HepG2 (cell line): ENCODE measurements around the gene POLR3K. TPM values are rescaled to one million over a fixed set of nuclear protein-coding genes. Genes with fewer than 3 reads are reported as not detected.

Source experiments
- BRCA1 ChIP-seq: sonication (generic); formaldehyde crosslinking; IDR thresholded peaks from 2 replicates; pipeline ENCODE4 v1.4.0; 2020; ENCODE audit warnings: missing genetic modification reagents
- NPAS2 ChIP-seq: sonication (generic); formaldehyde crosslinking; IDR thresholded peaks from 2 replicates; pipeline ENCODE4 v1.8.0; 2022; ENCODE audit warnings: mild to moderate bottlenecking, missing genetic modification reagents, borderline replicate concordance
- RARA ChIP-seq: IDR thresholded peaks from 2 replicates; pipeline ENCODE4 v1.6.1; 2016; ENCODE audit warnings: missing genetic modification reagents, missing compliant biosample characterization
- ZNF24 ChIP-seq: fragments of 450-650 bp; IDR thresholded peaks from 2 replicates; pipeline ENCODE4 v1.6.1; 2017; ENCODE audit warnings: antibody characterized with exemption, mild to moderate bottlenecking
- ZNF446 ChIP-seq: sonication (generic); formaldehyde crosslinking; IDR thresholded peaks from 2 replicates; pipeline ENCODE4 v1.5.0; 2020; ENCODE audit warnings: mild to moderate bottlenecking, missing genetic modification reagents
- ZNF546 ChIP-seq: sonication (generic); formaldehyde crosslinking; conservative IDR thresholded peaks from 2 replicates; pipeline ENCODE4 v1.8.1; 2023; ENCODE audit warnings: mild to moderate bottlenecking, missing genetic modification reagents
- ZNF556 ChIP-seq: sonication (generic); formaldehyde crosslinking; IDR thresholded peaks from 2 replicates; pipeline ENCODE4 v1.4.0; 2020; ENCODE audit warnings: mild to moderate bottlenecking, missing genetic modification reagents, borderline replicate concordance
- ZNF616 ChIP-seq: sonication (generic); formaldehyde crosslinking; IDR thresholded peaks from 2 replicates; pipeline ENCODE4 v1.5.0; 2020; ENCODE audit warnings: low read depth, mild to moderate bottlenecking, missing genetic modification reagents
- ZNF772 ChIP-seq: sonication (generic); formaldehyde crosslinking; IDR thresholded peaks from 2 replicates; pipeline ENCODE4 v1.5.0; 2020; ENCODE audit warnings: mild to moderate bottlenecking, missing genetic modification reagents
- polyA plus RNA-seq, 8 experiments: library from polyadenylated mRNA; depleted of rRNA in 3 of 8; stranded (reverse) in 7 of 8; unstranded in 1 of 8; fragments of >200 nt; fragmentation: Illumina TruSeq in 4 of 8; extraction: Trizol in 4 of 8; gene quantifications; 2 replicates each; pipeline versions ENCODE4 v1.2.1 to v1.2.3, GENCODE V29; 2011 to 2016; ENCODE audit warnings: low read depth in 4 of 8, missing spikeins in 1 of 8, mixed read lengths in 1 of 8; ENCODE audit not compliant: insufficient read depth in 1 of 8
- total RNA-seq, 5 experiments: library from RNA; depleted of rRNA; stranded (reverse); fragments of >200 nt; fragmentation: Illumina TruSeq; extraction: Trizol; gene quantifications; 2 replicates each; pipeline ENCODE4 v1.2.3, GENCODE V29; 2016; ENCODE audit warnings: low read depth in 1 of 5
- TF ChIP-seq, protein P1 (sequence below): sonication (generic); formaldehyde crosslinking; IDR thresholded peaks from 2 replicates; pipeline ENCODE4 v1.4.0; 2020; ENCODE audit warnings: mild to moderate bottlenecking, missing genetic modification reagents
- TF ChIP-seq, protein P2 (sequence below): sonication (generic); formaldehyde crosslinking; IDR thresholded peaks from 2 replicates; pipeline ENCODE4 v1.4.0; 2020; ENCODE audit warnings: mild to moderate bottlenecking, missing genetic modification reagents
- TF ChIP-seq, protein P3 (sequence below): sonication (generic); formaldehyde crosslinking; IDR thresholded peaks from 2 replicates; pipeline ENCODE4 v1.8.1; 2023; ENCODE audit warnings: mild to moderate bottlenecking, missing genetic modification reagents, borderline replicate concordance
- TF ChIP-seq, protein P4 (sequence below): sonication (generic); formaldehyde crosslinking; IDR thresholded peaks from 2 replicates; pipeline ENCODE4 v1.5.1; 2020; ENCODE audit warnings: mild to moderate bottlenecking, missing genetic modification reagents, borderline replicate concordance
- TF ChIP-seq, protein P5 (sequence below): IDR thresholded peaks from 2 replicates; pipeline ENCODE4 v1.6.1; 2016

The POLR3K gene
- total and polyA plus RNA-seq, 2 of the 13 experiments (the other 11 are each of a cell fraction or from before 2014, with no cell fraction given) = 14.8 to 18.8 TPM

DNA sequence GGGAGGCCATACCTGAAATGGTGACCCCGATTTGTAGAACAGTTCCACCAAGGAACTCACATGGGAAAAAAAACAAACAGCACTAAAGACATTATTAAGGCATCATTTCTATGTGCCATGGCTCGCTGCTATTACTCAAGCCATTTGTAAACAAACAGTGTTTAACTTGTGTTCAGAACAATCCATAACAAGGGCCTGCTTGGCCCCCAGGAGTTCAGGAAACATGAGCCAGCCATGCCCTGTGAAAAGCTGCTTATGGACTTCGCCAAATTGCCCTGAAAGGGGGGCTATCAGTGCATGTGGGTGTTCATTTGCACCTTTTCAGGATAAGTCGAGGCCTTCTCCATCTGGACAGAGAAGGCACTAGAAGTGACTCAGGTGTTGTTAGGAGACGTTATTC is 8.0 kb downstream of the POLR3K start (continued):
- TF ChIP-seq, protein P1, sequence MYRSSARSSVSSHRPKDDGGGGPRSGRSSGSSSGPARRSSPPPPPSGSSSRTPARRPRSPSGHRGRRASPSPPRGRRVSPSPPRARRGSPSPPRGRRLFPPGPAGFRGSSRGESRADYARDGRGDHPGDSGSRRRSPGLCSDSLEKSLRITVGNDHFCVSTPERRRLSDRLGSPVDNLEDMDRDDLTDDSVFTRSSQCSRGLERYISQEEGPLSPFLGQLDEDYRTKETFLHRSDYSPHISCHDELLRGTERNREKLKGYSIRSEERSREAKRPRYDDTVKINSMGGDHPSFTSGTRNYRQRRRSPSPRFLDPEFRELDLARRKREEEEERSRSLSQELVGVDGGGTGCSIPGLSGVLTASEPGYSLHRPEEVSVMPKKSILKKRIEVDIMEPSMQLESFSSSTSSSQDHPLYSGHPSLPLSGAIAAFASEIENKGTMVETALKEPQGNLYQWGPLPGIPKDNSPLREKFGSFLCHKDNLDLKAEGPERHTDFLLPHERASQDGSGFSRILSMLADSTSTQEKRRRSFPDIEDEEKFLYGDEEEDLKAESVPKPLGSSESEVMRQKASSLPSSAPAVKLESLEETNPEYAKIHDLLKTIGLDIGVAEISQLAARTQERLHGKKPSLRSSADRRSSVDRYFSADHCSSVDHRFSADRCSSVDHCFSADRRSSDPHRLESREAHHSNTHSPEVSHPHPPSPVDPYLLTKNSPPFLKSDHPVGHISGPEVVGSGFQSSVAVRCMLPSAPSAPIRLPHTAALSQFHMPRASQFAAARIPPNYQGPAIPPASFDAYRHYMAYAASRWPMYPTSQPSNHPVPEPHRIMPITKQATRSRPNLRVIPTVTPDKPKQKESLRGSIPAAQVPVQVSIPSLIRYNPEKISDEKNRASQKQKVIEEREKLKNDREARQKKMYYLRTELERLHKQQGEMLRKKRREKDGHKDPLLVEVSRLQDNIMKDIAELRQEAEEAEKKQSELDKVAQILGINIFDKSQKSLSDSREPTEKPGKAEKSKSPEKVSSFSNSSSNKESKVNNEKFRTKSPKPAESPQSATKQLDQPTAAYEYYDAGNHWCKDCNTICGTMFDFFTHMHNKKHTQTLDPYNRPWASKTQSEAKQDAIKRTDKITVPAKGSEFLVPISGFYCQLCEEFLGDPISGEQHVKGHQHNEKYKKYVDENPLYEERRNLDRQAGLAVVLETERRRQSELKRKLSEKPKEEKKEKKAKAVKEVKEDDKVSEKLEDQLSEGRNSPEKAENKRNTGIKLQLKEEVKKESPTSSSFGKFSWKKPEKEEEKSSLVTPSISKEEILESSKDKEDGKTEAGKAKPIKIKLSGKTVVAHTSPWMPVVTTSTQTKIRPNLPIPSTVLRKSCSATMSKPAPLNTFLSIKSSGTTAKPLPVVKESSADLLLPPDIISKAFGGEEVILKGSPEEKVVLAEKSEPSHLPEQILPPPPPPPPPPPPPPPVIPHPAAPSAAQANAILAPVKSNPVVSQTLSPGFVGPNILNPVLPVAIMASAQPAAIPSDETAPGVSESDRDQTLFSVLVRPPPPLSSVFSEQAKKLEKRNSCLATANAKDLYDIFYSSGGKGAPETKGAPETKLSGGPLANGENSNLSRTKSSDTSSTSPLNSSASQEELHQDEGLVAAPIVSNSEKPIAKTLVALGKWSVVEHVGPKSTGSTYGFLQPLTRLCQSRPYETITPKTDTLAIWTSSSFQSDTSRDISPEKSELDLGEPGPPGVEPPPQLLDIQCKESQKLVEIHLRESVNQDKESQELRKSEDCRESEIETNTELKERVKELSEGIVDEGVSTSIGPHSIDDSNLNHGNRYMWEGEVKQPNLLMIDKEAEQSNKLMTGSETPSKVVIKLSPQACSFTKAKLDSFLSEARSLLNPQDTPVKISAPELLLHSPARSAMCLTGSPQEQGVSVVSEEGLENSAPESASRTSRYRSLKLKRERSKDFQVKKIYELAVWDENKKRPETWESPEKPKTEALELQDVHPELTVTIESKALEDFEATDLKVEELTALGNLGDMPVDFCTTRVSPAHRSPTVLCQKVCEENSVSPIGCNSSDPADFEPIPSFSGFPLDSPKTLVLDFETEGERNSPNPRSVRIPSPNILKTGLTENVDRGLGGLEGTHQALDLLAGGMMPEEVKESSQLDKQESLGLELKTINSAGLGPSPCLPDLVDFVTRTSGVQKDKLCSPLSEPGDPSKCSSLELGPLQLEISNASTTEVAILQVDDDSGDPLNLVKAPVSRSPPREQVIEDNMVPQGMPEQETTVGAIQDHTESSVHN (CRISPR knock-in tag) = no peak
- TF ChIP-seq ZNF556 (CRISPR knock-in tag) (no peak), ZNF546 (no peak), NPAS2 (CRISPR knock-in tag) (no peak), RARA (CRISPR knock-in tag) (0 out of 2 replicates have a peak, but pooled peaks have one; percentile 34), BRCA1 (CRISPR knock-in tag) (no peak), ZNF616 (CRISPR knock-in tag) (no peak), ZNF446 (CRISPR knock-in tag) (no peak), ZNF772 (CRISPR knock-in tag) (0 out of 2 replicates have a peak, but pooled peaks have one; percentile 37), ZNF24 (no peak)
- TF ChIP-seq, protein P2, sequence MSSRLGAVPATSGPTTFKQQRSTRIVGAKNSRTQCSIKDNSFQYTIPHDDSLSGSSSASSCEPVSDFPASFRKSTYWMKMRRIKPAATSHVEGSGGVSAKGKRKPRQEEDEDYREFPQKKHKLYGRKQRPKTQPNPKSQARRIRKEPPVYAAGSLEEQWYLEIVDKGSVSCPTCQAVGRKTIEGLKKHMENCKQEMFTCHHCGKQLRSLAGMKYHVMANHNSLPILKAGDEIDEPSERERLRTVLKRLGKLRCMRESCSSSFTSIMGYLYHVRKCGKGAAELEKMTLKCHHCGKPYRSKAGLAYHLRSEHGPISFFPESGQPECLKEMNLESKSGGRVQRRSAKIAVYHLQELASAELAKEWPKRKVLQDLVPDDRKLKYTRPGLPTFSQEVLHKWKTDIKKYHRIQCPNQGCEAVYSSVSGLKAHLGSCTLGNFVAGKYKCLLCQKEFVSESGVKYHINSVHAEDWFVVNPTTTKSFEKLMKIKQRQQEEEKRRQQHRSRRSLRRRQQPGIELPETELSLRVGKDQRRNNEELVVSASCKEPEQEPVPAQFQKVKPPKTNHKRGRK (CRISPR knock-in tag) = no peak
- TF ChIP-seq, protein P3, sequence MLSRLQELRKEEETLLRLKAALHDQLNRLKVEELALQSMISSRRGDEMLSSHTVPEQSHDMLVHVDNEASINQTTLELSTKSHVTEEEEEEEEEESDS (CRISPR knock-in tag) = no peak
- TF ChIP-seq, protein P4, sequence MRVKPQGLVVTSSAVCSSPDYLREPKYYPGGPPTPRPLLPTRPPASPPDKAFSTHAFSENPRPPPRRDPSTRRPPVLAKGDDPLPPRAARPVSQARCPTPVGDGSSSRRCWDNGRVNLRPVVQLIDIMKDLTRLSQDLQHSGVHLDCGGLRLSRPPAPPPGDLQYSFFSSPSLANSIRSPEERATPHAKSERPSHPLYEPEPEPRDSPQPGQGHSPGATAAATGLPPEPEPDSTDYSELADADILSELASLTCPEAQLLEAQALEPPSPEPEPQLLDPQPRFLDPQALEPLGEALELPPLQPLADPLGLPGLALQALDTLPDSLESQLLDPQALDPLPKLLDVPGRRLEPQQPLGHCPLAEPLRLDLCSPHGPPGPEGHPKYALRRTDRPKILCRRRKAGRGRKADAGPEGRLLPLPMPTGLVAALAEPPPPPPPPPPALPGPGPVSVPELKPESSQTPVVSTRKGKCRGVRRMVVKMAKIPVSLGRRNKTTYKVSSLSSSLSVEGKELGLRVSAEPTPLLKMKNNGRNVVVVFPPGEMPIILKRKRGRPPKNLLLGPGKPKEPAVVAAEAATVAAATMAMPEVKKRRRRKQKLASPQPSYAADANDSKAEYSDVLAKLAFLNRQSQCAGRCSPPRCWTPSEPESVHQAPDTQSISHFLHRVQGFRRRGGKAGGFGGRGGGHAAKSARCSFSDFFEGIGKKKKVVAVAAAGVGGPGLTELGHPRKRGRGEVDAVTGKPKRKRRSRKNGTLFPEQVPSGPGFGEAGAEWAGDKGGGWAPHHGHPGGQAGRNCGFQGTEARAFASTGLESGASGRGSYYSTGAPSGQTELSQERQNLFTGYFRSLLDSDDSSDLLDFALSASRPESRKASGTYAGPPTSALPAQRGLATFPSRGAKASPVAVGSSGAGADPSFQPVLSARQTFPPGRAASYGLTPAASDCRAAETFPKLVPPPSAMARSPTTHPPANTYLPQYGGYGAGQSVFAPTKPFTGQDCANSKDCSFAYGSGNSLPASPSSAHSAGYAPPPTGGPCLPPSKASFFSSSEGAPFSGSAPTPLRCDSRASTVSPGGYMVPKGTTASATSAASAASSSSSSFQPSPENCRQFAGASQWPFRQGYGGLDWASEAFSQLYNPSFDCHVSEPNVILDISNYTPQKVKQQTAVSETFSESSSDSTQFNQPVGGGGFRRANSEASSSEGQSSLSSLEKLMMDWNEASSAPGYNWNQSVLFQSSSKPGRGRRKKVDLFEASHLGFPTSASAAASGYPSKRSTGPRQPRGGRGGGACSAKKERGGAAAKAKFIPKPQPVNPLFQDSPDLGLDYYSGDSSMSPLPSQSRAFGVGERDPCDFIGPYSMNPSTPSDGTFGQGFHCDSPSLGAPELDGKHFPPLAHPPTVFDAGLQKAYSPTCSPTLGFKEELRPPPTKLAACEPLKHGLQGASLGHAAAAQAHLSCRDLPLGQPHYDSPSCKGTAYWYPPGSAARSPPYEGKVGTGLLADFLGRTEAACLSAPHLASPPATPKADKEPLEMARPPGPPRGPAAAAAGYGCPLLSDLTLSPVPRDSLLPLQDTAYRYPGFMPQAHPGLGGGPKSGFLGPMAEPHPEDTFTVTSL (CRISPR knock-in tag) = peak; percentile 71; the same call in 1 of the 2 replicates
- TF ChIP-seq, protein P5, sequence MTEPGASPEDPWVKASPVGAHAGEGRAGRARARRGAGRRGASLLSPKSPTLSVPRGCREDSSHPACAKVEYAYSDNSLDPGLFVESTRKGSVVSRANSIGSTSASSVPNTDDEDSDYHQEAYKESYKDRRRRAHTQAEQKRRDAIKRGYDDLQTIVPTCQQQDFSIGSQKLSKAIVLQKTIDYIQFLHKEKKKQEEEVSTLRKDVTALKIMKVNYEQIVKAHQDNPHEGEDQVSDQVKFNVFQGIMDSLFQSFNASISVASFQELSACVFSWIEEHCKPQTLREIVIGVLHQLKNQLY = 0 out of 2 replicates have a peak, but pooled peaks have one; percentile 34
